ENCODE data around the gene SRCIN1.

DNA sequence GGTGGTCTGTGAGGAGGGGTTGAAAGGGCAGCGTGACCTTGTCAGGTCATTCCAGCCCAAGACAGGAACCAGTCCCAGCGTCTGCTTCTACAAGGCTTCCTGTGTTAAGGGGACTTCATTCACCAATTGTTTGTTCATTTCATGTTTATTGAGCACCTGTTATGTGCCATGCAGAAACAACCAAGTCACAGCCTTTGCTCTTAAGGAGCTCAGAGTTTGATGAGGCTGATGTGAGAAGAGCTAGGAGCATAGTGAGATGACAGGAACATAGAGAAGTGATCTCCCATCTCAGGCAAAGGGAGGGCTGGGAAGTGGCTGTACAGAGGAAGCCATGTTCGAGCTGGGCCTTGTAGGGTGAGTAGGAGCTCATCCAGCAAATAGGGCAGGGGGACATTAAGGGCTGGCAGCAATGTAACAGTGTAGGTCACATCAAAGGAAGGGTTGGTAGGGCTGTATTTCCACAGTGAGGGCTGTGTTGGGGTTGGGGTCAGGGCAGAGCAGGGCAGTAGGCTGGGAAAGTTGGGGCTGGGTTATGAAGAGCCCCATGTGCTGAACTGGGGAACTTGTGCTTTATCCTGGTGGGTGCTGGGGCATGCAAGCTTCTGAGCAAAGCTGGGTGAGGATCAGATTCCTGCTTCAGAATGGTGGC, 97.7 kb downstream of the SRCIN1 start:
- TF ChIP-seq GATA3 (IDR thresholded peaks at IDR 0.05; ENCODE audit: low read depth, low read length) (no peak), GATA2 (IDR thresholded peaks at IDR 0.05; ENCODE audit: low read depth, low read length) (no peak)

Data from SH-SY5Y (cell line).